Measurements from ENCODE around the gene IL17A. TPM values are rescaled to one million over a fixed set of nuclear protein-coding genes. Genes with fewer than 3 reads are reported as not detected.

The IL17A gene
- total RNA-seq, 1 experiment from 2014 or later: not detected

DNA sequence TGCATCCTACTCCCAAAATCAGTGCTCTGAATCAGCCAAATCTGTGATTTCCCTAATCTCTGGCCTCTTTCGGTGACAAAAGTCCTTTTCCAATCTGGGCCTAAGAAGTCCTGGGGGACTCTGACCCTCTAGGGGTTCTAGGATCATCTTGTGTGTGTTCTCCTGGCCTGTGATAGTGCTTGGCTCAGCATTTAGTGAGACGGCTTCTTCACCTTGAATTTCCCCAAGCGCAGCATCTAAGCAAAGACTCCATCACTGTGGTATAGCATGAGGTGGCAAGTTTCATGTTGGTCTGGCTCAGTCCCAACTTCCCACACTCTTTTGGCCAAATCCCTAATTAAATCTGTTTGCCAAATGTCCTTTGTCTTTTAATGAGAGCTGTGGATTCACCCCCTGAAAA is 12.1 kb upstream of the IL17A start:
- TF ChIP-seq, protein P1, sequence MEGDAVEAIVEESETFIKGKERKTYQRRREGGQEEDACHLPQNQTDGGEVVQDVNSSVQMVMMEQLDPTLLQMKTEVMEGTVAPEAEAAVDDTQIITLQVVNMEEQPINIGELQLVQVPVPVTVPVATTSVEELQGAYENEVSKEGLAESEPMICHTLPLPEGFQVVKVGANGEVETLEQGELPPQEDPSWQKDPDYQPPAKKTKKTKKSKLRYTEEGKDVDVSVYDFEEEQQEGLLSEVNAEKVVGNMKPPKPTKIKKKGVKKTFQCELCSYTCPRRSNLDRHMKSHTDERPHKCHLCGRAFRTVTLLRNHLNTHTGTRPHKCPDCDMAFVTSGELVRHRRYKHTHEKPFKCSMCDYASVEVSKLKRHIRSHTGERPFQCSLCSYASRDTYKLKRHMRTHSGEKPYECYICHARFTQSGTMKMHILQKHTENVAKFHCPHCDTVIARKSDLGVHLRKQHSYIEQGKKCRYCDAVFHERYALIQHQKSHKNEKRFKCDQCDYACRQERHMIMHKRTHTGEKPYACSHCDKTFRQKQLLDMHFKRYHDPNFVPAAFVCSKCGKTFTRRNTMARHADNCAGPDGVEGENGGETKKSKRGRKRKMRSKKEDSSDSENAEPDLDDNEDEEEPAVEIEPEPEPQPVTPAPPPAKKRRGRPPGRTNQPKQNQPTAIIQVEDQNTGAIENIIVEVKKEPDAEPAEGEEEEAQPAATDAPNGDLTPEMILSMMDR (IDR thresholded peaks at IDR 0.05; ENCODE audit: insufficient read depth in 1 of 2, low read depth in 1 of 2, low read length in 1 of 2, severe bottlenecking in 1 of 2, unreplicated experiment in 1 of 2): no peak
- Histone ChIP-seq H3K27me3 (replicated peaks; ENCODE audit: control insufficient read depth, insufficient read depth, low read length) (no peaks in the 10 kb centered on the region), H3K4me3 (ENCODE audit: low read depth, low read length) (no peak overlapping the region), H3K9me3 (no peaks in the 10 kb centered on the region), H3K4me1 (no peaks in the 10 kb centered on the region; the same call in 1 of the 2 replicates), H3K36me3 (ENCODE audit: control insufficient read depth, insufficient read depth, low read length) (no peaks in the 10 kb centered on the region)
- CTCF ChIA-PET: no interaction called here
- Mint-ChIP-seq H3K36me3 (ENCODE audit: insufficient read depth, unreplicated experiment) (no peaks in the 10 kb centered on the region), H3K27ac (ENCODE audit: unreplicated experiment) (no peak overlapping the region), H3K27me3 (ENCODE audit: insufficient read depth, unreplicated experiment) (peaks cover 2% of the 10 kb centered on the region), H3K9me3 (ENCODE audit: unreplicated experiment) (no peaks in the 10 kb centered on the region), H3K4me3 (ENCODE audit: unreplicated experiment) (no peak overlapping the region), H3K4me1 (ENCODE audit: low read depth, unreplicated experiment) (no peaks in the 10 kb centered on the region)
- intact Hi-C loops (cut with micrococcal nuclease; ENCODE audit: unreplicated experiment): no loop called here
- POLR2A ChIA-PET: no interaction called here
- DNase-seq: no peak
- BruUV-seq (replicated peaks): no TSS peak

- TF ChIP-seq, protein P1 (IDR thresholded peaks at IDR 0.05; ENCODE audit: insufficient read depth in 1 of 2, low read depth in 1 of 2, low read length in 1 of 2, severe bottlenecking in 1 of 2, unreplicated experiment in 1 of 2): no peak
- no peak for DNase-seq
- no peaks in the 10 kb centered on the region for H3K36me3 ChIP-seq (ENCODE audit: control insufficient read depth, insufficient read depth, low read length)
- no peaks in the 10 kb centered on the region for H3K36me3 Mint-ChIP-seq (ENCODE audit: insufficient read depth, unreplicated experiment)
- no TSS peak for BruUV-seq (replicated peaks)
- no peak overlapping the region for H3K27ac Mint-ChIP-seq (ENCODE audit: unreplicated experiment)
- no peaks in the 10 kb centered on the region for H3K27me3 ChIP-seq (replicated peaks; ENCODE audit: control insufficient read depth, insufficient read depth, low read length)
- ChIA-PET CTCF (no interaction called here), POLR2A (no interaction called here)
- H3K4me1 ChIP-seq: no peaks in the 10 kb centered on the region
- no peaks in the 10 kb centered on the region for H3K9me3 Mint-ChIP-seq (ENCODE audit: unreplicated experiment)
- H3K4me3 ChIP-seq (ENCODE audit: low read depth, low read length): no peak overlapping the region
- H3K4me3 Mint-ChIP-seq (ENCODE audit: unreplicated experiment): no peak overlapping the region
- intact Hi-C loops (cut with micrococcal nuclease; ENCODE audit: unreplicated experiment): no loop called here
- H3K9me3 ChIP-seq: no peaks in the 10 kb centered on the region
- H3K27me3 Mint-ChIP-seq (ENCODE audit: insufficient read depth, unreplicated experiment): peaks cover 6% of the 10 kb centered on the region
- no peaks in the 10 kb centered on the region for H3K4me1 Mint-ChIP-seq (ENCODE audit: low read depth, unreplicated experiment)
These were observed 9.6 kb upstream of the IL17A start for GRCh38 chr6:52176550-52176949.

DNA sequence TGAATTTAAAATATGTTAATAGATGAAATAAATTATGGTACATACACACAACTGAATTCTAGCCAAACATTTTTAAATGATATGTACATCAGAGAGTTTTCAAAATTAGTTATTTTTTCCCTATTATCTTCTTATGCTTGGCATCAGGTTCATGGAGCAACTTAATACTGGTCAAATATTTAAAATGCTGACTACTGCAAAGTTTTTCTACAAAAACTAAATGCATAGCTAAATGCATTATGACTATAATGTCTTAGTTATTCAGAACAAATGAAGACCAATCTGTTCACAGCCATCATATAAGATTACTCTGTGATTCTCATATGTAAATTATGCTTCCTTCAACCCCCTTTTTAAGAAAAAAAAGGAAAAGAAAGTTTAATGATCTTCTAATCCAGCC is 8.2 kb upstream of the IL17A start:
- H3K27ac Mint-ChIP-seq (ENCODE audit: unreplicated experiment): no peak overlapping the region
- H3K36me3 Mint-ChIP-seq (ENCODE audit: insufficient read depth, unreplicated experiment): no peaks in the 10 kb centered on the region
- H3K9me3 Mint-ChIP-seq (ENCODE audit: unreplicated experiment): no peaks in the 10 kb centered on the region
- no peaks in the 10 kb centered on the region for H3K4me1 Mint-ChIP-seq (ENCODE audit: low read depth, unreplicated experiment)
- no TSS peak for BruUV-seq (replicated peaks)
- TF ChIP-seq, protein P1 (IDR thresholded peaks at IDR 0.05; ENCODE audit: insufficient read depth in 1 of 2, low read depth in 1 of 2, low read length in 1 of 2, severe bottlenecking in 1 of 2, unreplicated experiment in 1 of 2): no peak
- intact Hi-C loops (cut with micrococcal nuclease; ENCODE audit: unreplicated experiment): no loop called here
- CTCF ChIA-PET: no interaction called here
- POLR2A ChIA-PET: no interaction called here
- H3K4me3 ChIP-seq (ENCODE audit: low read depth, low read length): no peak overlapping the region
- H3K9me3 ChIP-seq: no peaks in the 10 kb centered on the region
- H3K4me1 ChIP-seq: no peaks in the 10 kb centered on the region
- no peak overlapping the region for H3K4me3 Mint-ChIP-seq (ENCODE audit: unreplicated experiment)
- no peak for DNase-seq
- no peaks in the 10 kb centered on the region for H3K27me3 ChIP-seq (replicated peaks; ENCODE audit: control insufficient read depth, insufficient read depth, low read length)
- peaks cover 12% of the 10 kb centered on the region for H3K27me3 Mint-ChIP-seq (ENCODE audit: insufficient read depth, unreplicated experiment)
- H3K36me3 ChIP-seq (ENCODE audit: control insufficient read depth, insufficient read depth, low read length): no peaks in the 10 kb centered on the region
